Right renal cortex interstitium (tissue), 3 donors: ENCODE data around the gene VPS51. TPM values are rescaled to one million over a fixed set of nuclear protein-coding genes. Genes with fewer than 3 reads are reported as not detected.
A peak's percentile ranks its signal among the peaks of the same experiment; 100 is the strongest.

Experiments used
- DNase-seq, 3 donors: peaks; one replicate each; pipeline ENCODE4 v3.0.0-alpha.2; 2013; ENCODE audit warnings: low read depth in 3 of 3, low spot score in 2 of 3
- polyA plus RNA-seq, 3 donors: library from polyadenylated mRNA; unstranded; fragments of 120-200 nt; gene quantifications; one replicate each; pipeline ENCODE4 v1.2.1, GENCODE V29; 2013; ENCODE audit not compliant: insufficient read length in 3 of 3

Gene VPS51
- polyA plus RNA-seq, 3 donors = 96.9 to 104 (median 101) TPM

- no peak for DNase-seq
Measured at GRCh38 chr11:65104628-65105027, 8.6 kb downstream of the VPS51 start.

DNA sequence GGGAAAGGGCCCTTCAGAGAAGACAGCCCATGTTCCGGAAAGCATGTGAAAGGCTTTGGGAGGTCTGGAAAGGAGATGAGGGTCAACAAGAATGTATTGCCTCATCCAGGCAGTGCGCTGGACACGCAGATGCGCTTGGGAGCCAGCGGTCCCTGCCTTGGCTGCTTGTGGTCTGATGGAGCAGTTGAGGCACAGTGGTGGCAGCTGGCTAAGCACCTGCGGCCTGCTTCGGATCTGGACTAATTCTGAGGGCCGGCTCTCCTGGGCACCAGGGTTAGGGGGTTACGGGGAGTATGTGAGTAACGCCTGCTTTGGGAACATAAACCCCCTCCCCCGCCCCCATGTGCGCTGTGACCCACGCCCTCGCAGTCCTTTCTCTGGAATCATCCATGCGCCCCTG, 11.1 kb downstream of the VPS51 start:
- DNase-seq = no peak

GRCh38 chr11:65107751-65108468, 11.9 kb downstream of the VPS51 start:
- DNase-seq = no peak

DNA sequence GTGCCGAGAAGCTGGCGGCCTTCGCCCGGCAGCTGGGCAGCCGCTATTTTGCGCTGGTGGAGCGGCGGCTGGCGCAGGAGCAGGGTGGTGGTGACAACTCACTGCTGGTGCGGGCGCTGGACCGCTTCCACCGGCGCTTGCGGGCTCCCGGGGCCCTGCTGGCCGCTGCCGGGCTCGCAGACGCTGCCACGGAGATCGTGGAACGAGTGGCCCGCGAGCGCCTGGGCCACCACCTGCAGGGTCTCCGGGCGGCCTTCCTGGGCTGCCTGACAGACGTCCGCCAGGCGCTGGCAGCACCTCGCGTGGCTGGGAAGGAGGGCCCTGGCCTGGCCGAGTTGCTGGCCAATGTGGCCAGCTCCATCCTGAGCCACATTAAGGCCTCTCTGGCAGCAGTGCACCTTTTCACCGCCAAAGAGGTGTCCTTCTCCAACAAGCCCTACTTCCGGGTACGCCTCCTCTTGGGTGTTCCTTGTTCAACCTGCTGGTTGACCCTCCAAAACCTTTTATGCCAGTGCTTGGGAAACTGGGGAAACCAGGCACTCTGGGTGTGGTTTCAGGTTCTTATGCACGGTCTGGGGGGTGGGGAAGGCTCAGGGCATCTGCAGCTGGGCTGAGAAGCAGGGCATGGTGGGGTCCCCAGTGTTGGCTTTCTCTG, 12.6 kb downstream of the VPS51 start:
- DNase-seq = no peak

- no peak for DNase-seq
Measured at GRCh38 chr11:65109231-65110198, 13.5 kb downstream of the VPS51 start.

DNA sequence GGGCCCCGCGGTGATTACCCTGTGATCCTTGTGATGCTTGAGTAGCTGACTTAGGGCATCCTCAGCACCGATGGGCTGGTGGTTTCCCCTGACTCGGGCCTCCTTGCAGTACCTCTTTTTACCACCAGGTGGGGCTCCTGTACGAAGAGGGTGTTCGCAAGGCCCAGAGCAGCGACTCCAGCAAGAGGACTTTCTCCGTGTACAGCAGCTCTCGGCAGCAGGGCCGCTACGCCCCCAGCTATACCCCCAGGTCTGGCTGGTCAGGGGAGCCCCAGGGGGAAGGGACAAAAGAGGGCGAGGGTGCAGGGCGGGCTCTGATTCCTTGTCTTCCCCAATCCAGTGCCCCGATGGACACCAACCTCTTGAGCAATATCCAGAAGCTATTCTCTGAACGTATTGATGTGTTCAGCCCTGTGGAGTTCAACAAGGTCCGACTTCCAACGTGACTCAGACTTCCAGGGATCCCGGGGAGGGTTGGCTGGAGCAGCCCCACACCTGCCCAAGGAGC, 14.4 kb downstream of the VPS51 start:
- peak in 1 of 3 donors; percentile 63 for DNase-seq

DNA sequence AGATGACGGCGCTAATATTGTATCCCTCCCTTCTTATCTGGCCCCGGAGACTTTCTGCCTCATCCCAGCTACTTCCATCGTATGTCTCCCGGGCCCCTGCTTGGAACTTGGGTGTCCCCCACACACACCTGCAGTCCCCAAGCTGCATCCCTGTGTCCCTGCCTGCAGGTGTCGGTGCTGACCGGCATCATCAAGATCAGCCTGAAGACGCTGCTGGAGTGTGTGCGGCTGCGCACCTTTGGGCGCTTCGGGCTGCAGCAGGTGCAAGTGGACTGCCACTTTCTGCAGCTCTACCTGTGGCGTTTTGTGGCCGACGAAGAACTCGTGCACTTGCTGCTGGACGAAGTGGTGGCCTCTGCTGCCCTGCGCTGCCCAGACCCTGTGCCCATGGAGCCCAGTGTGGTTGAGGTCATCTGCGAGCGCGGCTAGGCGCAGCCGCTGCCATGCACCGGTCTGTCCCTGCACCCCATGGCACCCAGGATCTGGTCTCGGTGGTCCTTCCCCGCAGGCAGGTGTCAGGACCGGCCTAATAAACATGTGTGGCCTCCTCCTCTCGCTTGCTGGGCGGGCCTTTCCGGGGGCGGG, 15.2 kb downstream of the VPS51 start:
- DNase-seq = no peak

- DNase-seq = peak in 2 of 3 donors; percentile 83 to 91
Measured at GRCh38 chr11:65111744-65112545, 15.9 kb downstream of the VPS51 start, which contains the start of gene TM7SF2. TM7SF2 (plus strand) TSS chr11:65111872; CDS start chr11:65112016, 144 bp downstream.

DNA sequence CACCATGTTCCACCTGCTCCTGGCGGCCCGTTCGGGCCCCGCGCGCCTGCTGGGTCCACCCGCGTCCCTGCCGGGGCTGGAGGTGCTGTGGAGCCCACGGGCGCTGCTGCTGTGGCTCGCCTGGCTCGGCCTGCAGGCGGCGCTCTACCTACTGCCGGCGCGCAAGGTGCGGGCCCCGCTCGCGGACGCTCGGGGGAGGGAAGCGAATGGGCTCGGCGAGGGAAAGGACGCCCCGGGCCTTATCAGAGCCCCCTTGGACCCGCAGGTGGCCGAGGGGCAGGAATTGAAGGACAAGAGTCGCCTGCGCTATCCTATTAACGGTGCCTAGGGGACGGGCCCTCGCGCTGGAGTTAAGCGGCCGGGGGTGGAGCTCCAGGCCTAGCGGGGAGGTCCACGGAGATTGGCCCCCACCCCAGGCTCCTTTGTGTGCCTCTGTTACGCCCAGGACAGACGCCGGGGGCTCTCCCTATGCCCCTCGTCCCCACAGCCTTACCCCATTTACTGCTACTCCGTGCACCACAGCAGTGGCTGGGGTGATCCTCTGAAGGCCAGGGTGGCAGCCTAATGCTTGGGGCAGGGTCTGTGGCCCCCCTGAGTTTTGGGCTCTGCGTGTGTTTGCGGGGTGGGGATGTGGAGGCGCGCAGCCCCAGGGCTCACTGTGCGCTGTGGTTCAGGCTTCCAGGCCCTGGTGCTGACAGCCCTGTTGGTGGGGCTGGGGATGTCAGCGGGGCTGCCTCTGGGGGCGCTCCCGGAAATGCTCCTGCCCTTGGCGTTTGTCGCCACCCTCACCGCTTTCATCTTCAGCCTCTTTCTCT, 16.7 kb downstream of the VPS51 start:
- DNase-seq = no peak

GRCh38 chr11:65113361-65113756, 17.3 kb downstream of the VPS51 start:
- DNase-seq = no peak

DNA sequence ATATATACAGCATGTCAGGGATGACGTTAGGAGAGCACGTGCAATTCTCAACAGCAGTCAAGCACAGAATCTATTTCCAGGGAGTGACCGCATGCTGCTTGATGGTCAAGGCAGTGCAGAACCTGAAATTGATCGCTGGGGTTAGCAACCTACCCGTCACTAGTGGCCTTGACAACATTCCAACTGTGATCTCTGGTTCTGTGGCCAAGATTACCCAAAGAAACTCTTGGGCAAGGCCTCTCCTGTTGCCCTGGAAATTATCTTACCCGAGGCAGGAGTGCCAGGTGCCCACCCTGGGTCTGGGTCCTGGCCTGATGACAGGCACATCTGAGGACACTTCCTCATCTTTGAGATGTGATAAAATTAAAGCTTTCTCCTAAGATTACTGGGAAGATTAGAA, 17.8 kb downstream of the VPS51 start:
- no peak for DNase-seq

DNA sequence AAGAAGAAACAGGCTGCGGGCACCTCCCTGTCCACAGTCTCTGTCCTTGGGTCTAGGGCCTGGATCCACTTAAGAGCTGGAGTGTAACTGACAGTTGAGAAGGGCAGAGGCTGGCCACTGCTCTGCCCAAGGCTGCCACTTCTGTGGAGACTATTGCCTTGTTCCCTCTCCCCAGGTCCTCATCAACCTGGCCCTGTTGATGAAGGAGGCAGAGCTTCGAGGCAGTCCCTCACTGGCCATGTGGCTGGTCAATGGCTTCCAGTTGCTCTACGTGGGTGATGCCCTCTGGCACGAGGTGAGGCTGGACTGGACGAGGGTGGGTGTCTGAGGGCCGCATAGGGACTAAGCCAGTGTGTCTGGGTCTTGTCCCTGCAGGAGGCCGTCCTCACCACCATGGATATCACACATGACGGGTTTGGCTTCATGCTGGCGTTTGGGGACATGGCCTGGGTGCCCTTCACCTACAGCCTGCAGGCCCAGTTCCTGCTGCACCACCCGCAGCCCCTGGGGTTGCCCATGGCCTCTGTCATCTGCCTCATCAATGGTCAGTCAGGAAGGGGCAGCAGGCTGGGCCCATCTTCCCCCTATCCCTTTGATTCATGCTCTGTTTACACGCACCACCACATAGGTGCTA, 18.6 kb downstream of the VPS51 start:
- DNase-seq = no peak

GRCh38 chr11:65115361-65116082, 19.5 kb downstream of the VPS51 start:
- DNase-seq = no peak

- no peak for DNase-seq
Measured at GRCh38 chr11:65116370-65117205, 20.6 kb downstream of the VPS51 start.

GRCh38 chr11:65117206-65118096, 21.4 kb downstream of the VPS51 start, which contains the start of gene ZNHIT2:
ZNHIT2 (minus strand) TSS chr11:65117701; CDS start chr11:65117653, 48 bp downstream.
- peak; percentile 97 to 98 (median 98) for DNase-seq
